Measurements from ENCODE around the gene SPEF1. TPM values are rescaled to one million over a fixed set of nuclear protein-coding genes. Genes with fewer than 3 reads are reported as not detected.

The SPEF1 gene
- total and polyA plus RNA-seq, 10 of the 15 experiments (the other 5 are each of a cell fraction or from before 2014, with no cell fraction given): 0.12 TPM; not detected in 9

DNA sequence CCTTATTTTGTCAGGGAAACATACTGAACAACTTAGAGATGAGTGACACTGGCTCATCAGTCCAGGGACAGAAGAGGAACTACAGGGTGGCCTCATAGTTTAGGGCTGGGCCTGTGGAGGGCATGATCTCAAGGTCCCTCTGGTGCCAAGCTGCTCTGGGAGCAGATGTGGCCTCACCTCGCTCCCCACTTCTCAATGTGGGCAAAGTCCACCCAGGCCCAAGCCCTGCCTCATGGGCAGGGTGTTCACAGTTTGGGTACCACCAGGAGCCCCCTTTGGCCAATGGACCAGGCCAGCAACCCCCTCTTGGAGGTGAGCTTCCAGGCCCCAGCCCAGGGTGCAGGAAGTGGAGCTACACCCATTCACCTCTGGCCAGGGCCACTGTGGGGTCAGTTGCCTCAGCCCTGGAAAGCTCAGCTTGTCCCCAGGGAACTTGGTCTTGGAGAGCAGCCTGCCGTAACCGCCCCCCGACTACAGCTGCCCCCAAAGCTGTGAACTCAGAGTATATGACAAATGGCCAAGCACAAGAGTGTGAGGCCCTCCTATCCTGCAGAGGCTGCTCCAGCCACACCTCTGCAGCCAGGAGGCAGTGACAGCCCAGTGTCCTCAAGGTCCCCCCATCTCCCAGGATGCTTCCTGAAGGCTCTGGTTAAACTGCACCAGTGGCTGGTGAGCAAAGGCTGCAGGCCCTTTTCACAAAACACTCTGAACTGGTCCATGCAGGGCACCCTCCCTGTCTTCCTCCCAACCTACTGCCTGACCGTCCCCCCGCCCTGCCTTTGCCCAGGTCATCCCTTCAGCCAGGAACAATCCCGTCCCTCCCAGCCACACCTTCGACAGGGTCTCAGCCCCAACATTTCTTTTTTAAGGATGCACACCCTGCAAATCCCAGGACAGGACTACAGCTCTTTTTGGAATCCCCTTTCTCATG lies 17.3 kb downstream of the SPEF1 start (continued):
- no peak for TF ChIP-seq DPF2 (IDR thresholded peaks at IDR 0.05)
- no peak for TF ChIP-seq ZNF217 (IDR thresholded peaks at IDR 0.05)
- no peak for TF ChIP-seq TBL1XR1 (IDR thresholded peaks at IDR 0.05; ENCODE audit: low read depth, low read length)
- TF ChIP-seq CBFB (IDR thresholded peaks at IDR 0.05; ENCODE audit: low read depth): no peak
- TF ChIP-seq JUNB (IDR thresholded peaks at IDR 0.05): no peak
- TF ChIP-seq JUND (IDR thresholded peaks at IDR 0.05; ENCODE audit: low read depth, low read length): no peak
- no peak for TF ChIP-seq CREM (IDR thresholded peaks at IDR 0.05; ENCODE audit: low read depth)
- no peak for TF ChIP-seq TARDBP (IDR thresholded peaks at IDR 0.05; ENCODE audit: borderline replicate concordance)
- TF ChIP-seq, protein P1, sequence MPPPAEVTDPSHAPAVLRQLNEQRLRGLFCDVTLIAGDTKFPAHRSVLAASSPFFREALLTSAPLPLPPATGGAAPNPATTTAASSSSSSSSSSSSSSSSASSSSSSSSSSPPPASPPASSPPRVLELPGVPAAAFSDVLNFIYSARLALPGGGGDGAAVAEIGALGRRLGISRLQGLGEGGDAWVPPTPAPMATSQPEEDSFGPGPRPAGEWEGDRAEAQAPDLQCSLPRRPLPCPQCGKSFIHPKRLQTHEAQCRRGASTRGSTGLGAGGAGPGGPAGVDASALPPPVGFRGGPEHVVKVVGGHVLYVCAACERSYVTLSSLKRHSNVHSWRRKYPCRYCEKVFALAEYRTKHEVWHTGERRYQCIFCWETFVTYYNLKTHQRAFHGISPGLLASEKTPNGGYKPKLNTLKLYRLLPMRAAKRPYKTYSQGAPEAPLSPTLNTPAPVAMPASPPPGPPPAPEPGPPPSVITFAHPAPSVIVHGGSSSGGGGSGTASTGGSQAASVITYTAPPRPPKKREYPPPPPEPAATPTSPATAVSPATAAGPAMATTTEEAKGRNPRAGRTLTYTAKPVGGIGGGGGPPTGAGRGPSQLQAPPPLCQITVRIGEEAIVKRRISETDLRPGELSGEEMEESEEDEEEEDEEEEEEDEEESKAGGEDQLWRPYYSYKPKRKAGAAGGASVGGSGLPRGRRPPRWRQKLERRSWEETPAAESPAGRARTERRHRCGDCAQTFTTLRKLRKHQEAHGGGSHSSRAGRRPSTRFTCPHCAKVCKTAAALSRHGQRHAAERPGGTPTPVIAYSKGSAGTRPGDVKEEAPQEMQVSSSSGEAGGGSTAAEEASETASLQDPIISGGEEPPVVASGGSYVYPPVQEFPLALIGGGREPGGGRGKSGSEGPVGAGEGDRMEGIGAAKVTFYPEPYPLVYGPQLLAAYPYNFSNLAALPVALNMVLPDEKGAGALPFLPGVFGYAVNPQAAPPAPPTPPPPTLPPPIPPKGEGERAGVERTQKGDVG (CRISPR knock-in tag; IDR thresholded peaks at IDR 0.05): no peak
